Astrocyte (in vitro differentiated cells and primary cell): ENCODE data around the gene ZNF253. TPM values are rescaled to one million over a fixed set of nuclear protein-coding genes. Genes with fewer than 3 reads are reported as not detected.

ENCODE experiments used
- DNase-seq: peaks from one replicate; pipeline ENCODE4 v3.0.0-alpha.2; 2010; ENCODE audit warnings: low read depth
- FAIRE-seq: peaks from 2 replicates; lab custom pipeline; 2011; peaks lifted over from hg19 to GRCh38; lab: Jason Lieb, UNC
- H2AFZ ChIP-seq: 2 replicates; pipeline ENCODE4 v1.6.0; 2012; ENCODE audit warnings: low read depth, low read length, inconsistent platforms
- H3K27ac ChIP-seq: 2 replicates; pipeline ENCODE4 v1.5.1; 2011; ENCODE audit warnings: low read depth, low read length, inconsistent platforms
- H3K27me3 ChIP-seq: 2 replicates; pipeline ENCODE4 v1.6.0; 2011; ENCODE audit warnings: low read length, inconsistent platforms; ENCODE audit not compliant: insufficient read depth
- H3K36me3 ChIP-seq: 2 replicates; pipeline ENCODE4 v1.5.1; 2011; ENCODE audit warnings: low read length, inconsistent platforms; ENCODE audit not compliant: insufficient read depth
- H3K4me1 ChIP-seq: 2 replicates; pipeline ENCODE4 v1.5.1; 2011; ENCODE audit warnings: low read length, inconsistent platforms; ENCODE audit not compliant: insufficient read depth
- H3K4me2 ChIP-seq: 2 replicates; pipeline ENCODE4 v1.6.0; 2012; ENCODE audit warnings: low read length, inconsistent platforms
- H3K4me3 ChIP-seq: 2 replicates; pipeline ENCODE4 v1.5.1; 2011; ENCODE audit warnings: low read depth, mild to moderate bottlenecking, low read length, inconsistent platforms; ENCODE audit not compliant: insufficient read depth
- H3K79me2 ChIP-seq: 2 replicates; pipeline ENCODE4 v1.6.0; 2012; ENCODE audit warnings: mild to moderate bottlenecking, low read length, inconsistent platforms; ENCODE audit not compliant: insufficient read depth
- H3K9ac ChIP-seq: 2 replicates; pipeline ENCODE4 v1.6.0; 2012; ENCODE audit warnings: mild to moderate bottlenecking, low read length, inconsistent platforms
- H3K9me3 ChIP-seq: 2 replicates; pipeline ENCODE4 v1.5.1; 2012; ENCODE audit warnings: low read depth, mild to moderate bottlenecking, low read length, inconsistent platforms; ENCODE audit not compliant: insufficient read depth
- H4K20me1 ChIP-seq: 2 replicates; pipeline ENCODE4 v1.6.0; 2012; ENCODE audit warnings: low read length, inconsistent platforms; ENCODE audit not compliant: insufficient read depth
- H3K27ac Mint-ChIP-seq: one replicate; pipeline ENCODE4 v1.8.0; 2021; ENCODE audit warnings: mild to moderate bottlenecking, mixed read lengths; ENCODE audit not compliant: unreplicated experiment
- H3K27me3 Mint-ChIP-seq: one replicate; pipeline ENCODE4 v1.8.0; 2021; ENCODE audit warnings: low read depth, mixed read lengths; ENCODE audit not compliant: unreplicated experiment
- H3K36me3 Mint-ChIP-seq: one replicate; pipeline ENCODE4 v1.8.0; 2021; ENCODE audit warnings: low read depth, mixed read lengths; ENCODE audit not compliant: unreplicated experiment
- H3K4me1 Mint-ChIP-seq: one replicate; pipeline ENCODE4 v1.8.0; 2021; ENCODE audit warnings: low read depth, mixed read lengths; ENCODE audit not compliant: unreplicated experiment
- H3K4me3 Mint-ChIP-seq: one replicate; pipeline ENCODE4 v1.8.0; 2021; ENCODE audit warnings: mild to moderate bottlenecking, moderate library complexity, mixed read lengths; ENCODE audit not compliant: unreplicated experiment
- H3K9me3 Mint-ChIP-seq: one replicate; pipeline ENCODE4 v1.8.0; 2021; ENCODE audit warnings: mild to moderate bottlenecking, mixed read lengths; ENCODE audit not compliant: unreplicated experiment
- EZH2 ChIP-seq: IDR thresholded peaks from 2 replicates; pipeline ENCODE4 v1.6.1; 2012; ENCODE audit warnings: mild to moderate bottlenecking, low read length, inconsistent platforms; ENCODE audit not compliant: insufficient read depth
- total RNA-seq: library from RNA; stranded (reverse); gene quantifications from 2 replicates; pipeline ENCODE4 v1.2.1, GENCODE V29; 2021
- TF ChIP-seq, protein P1 (sequence below): IDR thresholded peaks from 2 replicates; pipeline ENCODE4 v1.5.1; 2011; ENCODE audit warnings: low read depth, mild to moderate bottlenecking, inconsistent platforms, low read length, moderate library complexity; ENCODE audit not compliant: insufficient read depth

The ZNF253 gene
- total RNA-seq, 1 donor from 2014 or later = 11.1 TPM

DNA sequence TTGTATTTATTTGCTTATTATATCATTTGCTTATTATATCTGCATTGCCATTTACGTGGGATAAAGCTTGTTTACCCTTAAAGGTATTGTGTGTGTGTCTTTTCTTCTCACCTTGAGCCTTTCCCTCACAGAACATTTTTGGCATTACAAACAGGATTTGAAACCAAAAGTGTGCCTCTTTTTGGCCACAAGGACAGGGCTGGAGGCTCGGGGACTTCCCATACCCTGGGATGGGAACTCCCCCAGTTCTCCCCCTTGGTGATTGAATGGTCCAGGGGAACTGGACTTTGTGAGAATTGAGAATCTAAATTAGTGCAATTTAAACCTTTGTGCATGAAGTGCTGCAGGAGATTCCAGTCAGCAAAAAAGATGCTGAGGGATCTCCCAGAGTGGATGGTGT, 41.8 kb upstream of the ZNF253 start:
- H3K9me3 ChIP-seq = peaks cover 14% of the 10 kb centered on the region
- no peak overlapping the region for H3K27ac Mint-ChIP-seq
- H3K4me1 Mint-ChIP-seq = no peaks in the 10 kb centered on the region
- H3K27me3 Mint-ChIP-seq = no peaks in the 10 kb centered on the region
- H3K9me3 Mint-ChIP-seq = peaks cover 55% of the 10 kb centered on the region
- no peak overlapping the region for H3K4me3 Mint-ChIP-seq
- FAIRE-seq (no peak), DNase-seq (no peak)
- H3K36me3 ChIP-seq = no peaks in the 10 kb centered on the region
- peaks cover 29% of the 10 kb centered on the region for H3K36me3 Mint-ChIP-seq
- H3K9ac ChIP-seq = no peak overlapping the region
- H4K20me1 ChIP-seq = peaks cover 1% of the 10 kb centered on the region
- H3K27ac ChIP-seq = no peak overlapping the region
- peaks cover 26% of the 10 kb centered on the region for H3K79me2 ChIP-seq
- H2AFZ ChIP-seq = no peak overlapping the region
- no peaks in the 10 kb centered on the region for H3K27me3 ChIP-seq
- no peaks in the 10 kb centered on the region for H3K4me1 ChIP-seq
- no peak overlapping the region for H3K4me3 ChIP-seq
- H3K4me2 ChIP-seq = no peak overlapping the region
- TF ChIP-seq, protein P1, sequence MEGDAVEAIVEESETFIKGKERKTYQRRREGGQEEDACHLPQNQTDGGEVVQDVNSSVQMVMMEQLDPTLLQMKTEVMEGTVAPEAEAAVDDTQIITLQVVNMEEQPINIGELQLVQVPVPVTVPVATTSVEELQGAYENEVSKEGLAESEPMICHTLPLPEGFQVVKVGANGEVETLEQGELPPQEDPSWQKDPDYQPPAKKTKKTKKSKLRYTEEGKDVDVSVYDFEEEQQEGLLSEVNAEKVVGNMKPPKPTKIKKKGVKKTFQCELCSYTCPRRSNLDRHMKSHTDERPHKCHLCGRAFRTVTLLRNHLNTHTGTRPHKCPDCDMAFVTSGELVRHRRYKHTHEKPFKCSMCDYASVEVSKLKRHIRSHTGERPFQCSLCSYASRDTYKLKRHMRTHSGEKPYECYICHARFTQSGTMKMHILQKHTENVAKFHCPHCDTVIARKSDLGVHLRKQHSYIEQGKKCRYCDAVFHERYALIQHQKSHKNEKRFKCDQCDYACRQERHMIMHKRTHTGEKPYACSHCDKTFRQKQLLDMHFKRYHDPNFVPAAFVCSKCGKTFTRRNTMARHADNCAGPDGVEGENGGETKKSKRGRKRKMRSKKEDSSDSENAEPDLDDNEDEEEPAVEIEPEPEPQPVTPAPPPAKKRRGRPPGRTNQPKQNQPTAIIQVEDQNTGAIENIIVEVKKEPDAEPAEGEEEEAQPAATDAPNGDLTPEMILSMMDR = no peak
- TF ChIP-seq EZH2 = no peak

DNA sequence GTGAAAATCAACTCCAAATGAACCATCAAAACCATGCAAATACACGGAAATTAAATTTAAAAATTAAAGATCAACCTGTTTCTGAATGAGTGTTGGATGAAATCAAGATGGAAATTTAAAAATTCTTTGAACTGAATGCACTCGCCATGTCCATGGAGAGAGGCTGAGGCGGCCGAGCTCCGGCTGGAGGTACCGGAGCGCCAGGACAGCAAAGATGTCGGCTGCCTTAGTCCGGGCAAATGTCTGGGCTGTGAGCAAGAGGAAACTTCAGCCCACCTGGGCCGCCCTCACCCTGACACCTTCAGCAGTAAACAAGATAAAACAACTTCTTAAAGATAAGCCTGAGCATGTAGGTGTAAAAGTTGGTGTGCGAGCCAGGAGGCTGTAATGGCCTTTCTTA, 38.8 kb upstream of the ZNF253 start:
- no peak overlapping the region for H3K4me3 Mint-ChIP-seq
- H2AFZ ChIP-seq = no peak overlapping the region
- H4K20me1 ChIP-seq = no peaks in the 10 kb centered on the region
- no peaks in the 10 kb centered on the region for H3K27me3 Mint-ChIP-seq
- TF ChIP-seq, protein P1 = no peak
- TF ChIP-seq EZH2 = no peak
- peaks cover 10% of the 10 kb centered on the region for H3K36me3 Mint-ChIP-seq
- FAIRE-seq = no peak
- H3K4me1 Mint-ChIP-seq = no peaks in the 10 kb centered on the region
- no peaks in the 10 kb centered on the region for H3K79me2 ChIP-seq
- H3K4me1 ChIP-seq = no peaks in the 10 kb centered on the region
- no peak overlapping the region for H3K4me2 ChIP-seq
- H3K36me3 ChIP-seq = no peaks in the 10 kb centered on the region
- H3K27ac Mint-ChIP-seq = no peak overlapping the region
- H3K4me3 ChIP-seq = no peak overlapping the region
- no peak overlapping the region for H3K9ac ChIP-seq
- H3K9me3 Mint-ChIP-seq = peaks cover 59% of the 10 kb centered on the region
- DNase-seq = no peak
- H3K27ac ChIP-seq = no peak overlapping the region
- H3K9me3 ChIP-seq = peaks cover 28% of the 10 kb centered on the region
- H3K27me3 ChIP-seq = no peaks in the 10 kb centered on the region

DNA sequence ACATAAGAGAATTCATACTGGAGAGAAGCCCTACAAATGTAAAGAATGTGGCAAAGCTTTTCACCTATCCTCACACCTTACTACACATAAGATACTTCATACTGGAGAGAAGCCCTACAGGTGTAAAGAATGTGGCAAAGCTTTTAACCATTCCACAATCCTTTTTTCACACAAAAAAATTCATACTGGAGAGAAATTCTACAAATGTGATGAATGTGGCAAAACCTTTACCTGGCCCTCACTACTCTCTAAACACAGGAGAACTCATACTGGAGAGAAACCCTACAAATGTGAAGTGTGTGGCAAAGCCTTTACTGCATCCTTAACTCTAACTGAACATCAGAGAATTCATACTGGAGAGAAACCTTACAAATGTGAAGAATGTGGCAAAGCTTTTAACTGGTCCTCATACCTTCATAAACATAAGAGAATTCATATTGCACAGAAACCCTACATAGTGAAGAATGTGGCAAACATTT, 30.1 kb upstream of the ZNF253 start:
- H3K27ac ChIP-seq = no peak overlapping the region
- H3K4me1 ChIP-seq = no peaks in the 10 kb centered on the region
- H3K9me3 ChIP-seq = peaks cover 13% of the 10 kb centered on the region
- H3K79me2 ChIP-seq = no peaks in the 10 kb centered on the region
- Mint-ChIP-seq H3K27ac (no peak overlapping the region), H3K27me3 (no peaks in the 10 kb centered on the region), H3K4me3 (no peak overlapping the region), H3K4me1 (no peaks in the 10 kb centered on the region), H3K9me3 (peaks cover 49% of the 10 kb centered on the region), H3K36me3 (no peaks in the 10 kb centered on the region)
- no peak for DNase-seq
- H3K9ac ChIP-seq = no peak overlapping the region
- FAIRE-seq = no peak
- H4K20me1 ChIP-seq = no peaks in the 10 kb centered on the region
- no peak overlapping the region for H3K4me2 ChIP-seq
- H2AFZ ChIP-seq = no peak overlapping the region
- TF ChIP-seq, protein P1 = no peak
- TF ChIP-seq EZH2 = no peak
- no peaks in the 10 kb centered on the region for H3K36me3 ChIP-seq
- H3K27me3 ChIP-seq = no peaks in the 10 kb centered on the region
- H3K4me3 ChIP-seq = no peak overlapping the region
